ENCODE results near the gene DAPK1.

DNA sequence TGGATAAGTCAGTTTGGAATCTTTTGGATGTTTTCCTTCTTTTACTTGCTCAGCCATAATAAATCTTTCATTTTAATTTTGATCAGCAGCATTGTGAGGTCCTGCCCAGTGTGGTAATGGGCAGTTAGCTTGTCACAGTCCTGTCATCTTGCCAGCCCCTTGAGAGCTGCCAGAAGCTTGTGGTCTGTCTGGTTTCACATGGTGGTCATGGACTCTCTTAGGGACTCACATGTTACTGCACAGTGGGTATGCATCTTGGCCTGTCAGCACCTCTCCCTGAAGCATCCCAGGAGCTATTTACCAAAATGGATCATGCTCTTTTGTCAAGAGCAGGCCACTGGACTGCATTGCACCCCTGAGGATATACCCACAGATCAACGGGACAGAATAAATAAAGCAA is 60.3 kb downstream of the DAPK1 start:
- TF ChIP-seq, protein P1, sequence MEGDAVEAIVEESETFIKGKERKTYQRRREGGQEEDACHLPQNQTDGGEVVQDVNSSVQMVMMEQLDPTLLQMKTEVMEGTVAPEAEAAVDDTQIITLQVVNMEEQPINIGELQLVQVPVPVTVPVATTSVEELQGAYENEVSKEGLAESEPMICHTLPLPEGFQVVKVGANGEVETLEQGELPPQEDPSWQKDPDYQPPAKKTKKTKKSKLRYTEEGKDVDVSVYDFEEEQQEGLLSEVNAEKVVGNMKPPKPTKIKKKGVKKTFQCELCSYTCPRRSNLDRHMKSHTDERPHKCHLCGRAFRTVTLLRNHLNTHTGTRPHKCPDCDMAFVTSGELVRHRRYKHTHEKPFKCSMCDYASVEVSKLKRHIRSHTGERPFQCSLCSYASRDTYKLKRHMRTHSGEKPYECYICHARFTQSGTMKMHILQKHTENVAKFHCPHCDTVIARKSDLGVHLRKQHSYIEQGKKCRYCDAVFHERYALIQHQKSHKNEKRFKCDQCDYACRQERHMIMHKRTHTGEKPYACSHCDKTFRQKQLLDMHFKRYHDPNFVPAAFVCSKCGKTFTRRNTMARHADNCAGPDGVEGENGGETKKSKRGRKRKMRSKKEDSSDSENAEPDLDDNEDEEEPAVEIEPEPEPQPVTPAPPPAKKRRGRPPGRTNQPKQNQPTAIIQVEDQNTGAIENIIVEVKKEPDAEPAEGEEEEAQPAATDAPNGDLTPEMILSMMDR (IDR thresholded peaks at IDR 0.05), result no peak
- TF ChIP-seq EZH2 (IDR thresholded peaks at IDR 0.05; ENCODE audit: borderline replicate concordance, insufficient read depth, low read depth, low read length, poor library complexity, severe bottlenecking), result no peak
